HepG2 (cell line): ENCODE measurements around the gene NT5C1A. TPM values are rescaled to one million over a fixed set of nuclear protein-coding genes. Genes with fewer than 3 reads are reported as not detected.

Source experiments
- ATAC-seq: fragments of 200-7000 bp; cut with Tn5 transposase; 3 replicates; pipeline ENCODE4 v1.9.1; 2020; ENCODE audit warnings: mild to moderate bottlenecking, moderate library complexity
- BruUV-seq: library from RNA; stranded (reverse); fragments of 400-500 nt; replicated peaks from 2 replicates; lab custom pipeline; 2021; lab: Mats Ljungman, UMichigan
- CTCF ChIA-PET: fragments of 300-600 bp; formaldehyde crosslinking; extraction: SDS; loops from one replicate; lab custom pipeline; 2021; ENCODE audit warnings: low total read pairs, inconsistent platforms, low intra/inter-chr PET ratio; lab: Yijun Ruan, JAX
- POLR2A ChIA-PET: fragments of 350-600 bp; sonication (Branson Sonifier 250); formaldehyde crosslinking; loops from one replicate; lab custom pipeline; 2020; ENCODE audit warnings: antibody characterized with exemption, inconsistent platforms; lab: Yijun Ruan, JAX
- DNase-seq: peaks from one replicate; pipeline ENCODE4 v3.0.0-alpha.2; 2015; ENCODE audit warnings: low spot score
- FAIRE-seq: peaks from 3 replicates; lab custom pipeline; 2011; peaks lifted over from hg19 to GRCh38; lab: Jason Lieb, UNC
- H2AFZ ChIP-seq: one replicate; pipeline ENCODE4 v1.6.1; 2011; ENCODE audit warnings: low read length, inconsistent platforms
- H3K27ac ChIP-seq: fragments of 300-600 bp; 3 replicates; pipeline ENCODE4 v1.8.0; 2011; ENCODE audit warnings: mixed run types, mild to moderate bottlenecking, mixed read lengths, low read length, inconsistent platforms; ENCODE audit not compliant: insufficient read depth; ENCODE audit errors: extremely low read length
- H3K27me3 ChIP-seq, 2 experiments: fragments of 200-600 bp in 1 of 2; 2 replicates in 1 of 2; 3 replicates in 1 of 2; pipeline versions ENCODE4 v1.6.0 to v1.8.0; 2011; ENCODE audit warnings: low read length in 2 of 2, mild to moderate bottlenecking in 2 of 2, moderate library complexity in 2 of 2, inconsistent platforms in 1 of 2; ENCODE audit not compliant: insufficient read depth in 2 of 2, control insufficient read depth in 1 of 2
- H3K36me3 ChIP-seq, 2 experiments: fragments of 200-600 bp in 1 of 2; replicated peaks in 1 of 2; 2 replicates in 1 of 2; 3 replicates in 1 of 2; pipeline versions ENCODE4 v1.5.1 to v1.8.0; 2011; ENCODE audit warnings: low read length in 2 of 2, inconsistent platforms in 1 of 2; ENCODE audit not compliant: insufficient read depth in 2 of 2, control insufficient read depth in 1 of 2
- H3K4me1 ChIP-seq: 2 replicates; pipeline ENCODE4 v1.5.1; 2012; ENCODE audit warnings: low read length, inconsistent platforms; ENCODE audit not compliant: insufficient read depth
- H3K4me2 ChIP-seq: 2 replicates; pipeline ENCODE4 v1.6.0; 2011; ENCODE audit warnings: low read depth, low read length, inconsistent platforms
- H3K4me3 ChIP-seq, 3 experiments: fragments of 200-600 bp in 1 of 3; sonication (generic), shearing (Covaris generic) in 1 of 3; replicated peaks in 1 of 3; 2 replicates each; pipeline ENCODE4 v1.5.1; 2011 to 2016; ENCODE audit warnings: low read length in 3 of 3, inconsistent platforms in 2 of 3, low read depth in 2 of 3, mild to moderate bottlenecking in 2 of 3, control low read depth in 1 of 3, mixed read lengths in 1 of 3; ENCODE audit not compliant: insufficient read depth in 1 of 3
- H3K79me2 ChIP-seq: one replicate; pipeline ENCODE4 v1.6.1; 2011; ENCODE audit warnings: low read length, inconsistent platforms; ENCODE audit not compliant: insufficient read depth
- H3K9ac ChIP-seq: 2 replicates; pipeline ENCODE4 v1.6.0; 2011; ENCODE audit warnings: mild to moderate bottlenecking, low read depth, low read length, inconsistent platforms; ENCODE audit not compliant: insufficient read depth
- H3K9me3 ChIP-seq: 2 replicates; pipeline ENCODE4 v1.5.1; 2012; ENCODE audit warnings: mild to moderate bottlenecking, low read length
- H4K20me1 ChIP-seq: 2 replicates; pipeline ENCODE4 v1.6.0; 2011; ENCODE audit warnings: inconsistent platforms, mild to moderate bottlenecking, low read length, moderate library complexity; ENCODE audit not compliant: insufficient read depth
- ETV5 ChIP-seq: IDR thresholded peaks from 2 replicates; pipeline ENCODE4 v1.6.1; 2018; ENCODE audit warnings: missing biosample characterization, missing genetic modification reagents, inconsistent platforms, borderline replicate concordance
- HOXA5 ChIP-seq: sonication (generic); formaldehyde crosslinking; IDR thresholded peaks from 2 replicates; pipeline ENCODE4 v1.4.0; 2020; ENCODE audit warnings: missing genetic modification reagents
- JUNB ChIP-seq: sonication (generic); formaldehyde crosslinking; IDR thresholded peaks from 2 replicates; pipeline ENCODE4 v1.8.0; 2022; ENCODE audit warnings: missing genetic modification reagents, mild to moderate bottlenecking, borderline replicate concordance
- MTF2 ChIP-seq: sonication (generic); formaldehyde crosslinking; IDR thresholded peaks from 2 replicates; pipeline ENCODE4 v1.5.0; 2020; ENCODE audit warnings: missing genetic modification reagents, borderline replicate concordance
- POGZ ChIP-seq: sonication (generic); formaldehyde crosslinking; IDR thresholded peaks from 2 replicates; pipeline ENCODE4 v1.4.0; 2020; ENCODE audit warnings: mild to moderate bottlenecking, missing genetic modification reagents
- RBM22 ChIP-seq: fragments of 200-400 bp; formaldehyde crosslinking; optimal IDR thresholded peaks from 2 replicates; pipeline ENCODE3; 2017; ENCODE audit warnings: mild to moderate bottlenecking, low read length, moderate library complexity
- SMC3 ChIP-seq: IDR thresholded peaks from 2 replicates; pipeline ENCODE4 v1.6.1; 2011; ENCODE audit warnings: low read length, improper control_type of control experiment
- TEAD3 ChIP-seq: optimal IDR thresholded peaks from 2 replicates; pipeline ENCODE3; 2016; ENCODE audit warnings: borderline replicate concordance
- ZNF720 ChIP-seq: sonication (generic); formaldehyde crosslinking; IDR thresholded peaks from 2 replicates; pipeline ENCODE4 v1.4.0; 2020; ENCODE audit warnings: missing genetic modification reagents
- ZNF740 ChIP-seq: sonication (generic); formaldehyde crosslinking; IDR thresholded peaks from 2 replicates; pipeline ENCODE4 v1.4.0; 2020; ENCODE audit warnings: missing genetic modification reagents
- ZNF777 ChIP-seq: sonication (generic); formaldehyde crosslinking; IDR thresholded peaks from 2 replicates; pipeline ENCODE4 v1.4.0; 2020; ENCODE audit warnings: missing genetic modification reagents
- ZNF839 ChIP-seq: sonication (generic); formaldehyde crosslinking; IDR thresholded peaks from 2 replicates; pipeline ENCODE4 v1.4.0; 2020; ENCODE audit warnings: missing genetic modification reagents, mild to moderate bottlenecking, borderline replicate concordance
- WGBS: methylation state at CpG from one replicate; pipeline ENCODE4 v1.1.6; 2017; ENCODE audit warnings: low lambda C conversion rate; 5-methylcytosine and 5-hydroxymethylcytosine counted together
- in situ Hi-C: cut with HindIII; loops from 2 replicates; pipeline ENCODE4 v1.10.0; 2017; ENCODE audit warnings: low pct_unique_long_range_greater_than_20kb; ENCODE audit not compliant: extremely low pct_ligation_motif_present
- intact Hi-C: fragments of 100-400 bp; cut with micrococcal nuclease; formaldehyde crosslinking; loops from one replicate; pipeline ENCODE4 v1.10.0; 2022; ENCODE audit not compliant: unreplicated experiment
- polyA plus RNA-seq, 8 experiments: library from polyadenylated mRNA; depleted of rRNA in 3 of 8; stranded (reverse) in 7 of 8; unstranded in 1 of 8; fragments of >200 nt; fragmentation: Illumina TruSeq in 4 of 8; extraction: Trizol in 4 of 8; gene quantifications; 2 replicates each; pipeline versions ENCODE4 v1.2.1 to v1.2.3, GENCODE V29; 2011 to 2016; ENCODE audit warnings: low read depth in 4 of 8, missing spikeins in 1 of 8, mixed read lengths in 1 of 8; ENCODE audit not compliant: insufficient read depth in 1 of 8
- total RNA-seq, 5 experiments: library from RNA; depleted of rRNA; stranded (reverse); fragments of >200 nt; fragmentation: Illumina TruSeq; extraction: Trizol; gene quantifications; 2 replicates each; pipeline ENCODE4 v1.2.3, GENCODE V29; 2016; ENCODE audit warnings: low read depth in 1 of 5
- TF ChIP-seq, protein P1 (sequence below): sonication (generic); formaldehyde crosslinking; conservative IDR thresholded peaks from 2 replicates; pipeline ENCODE4 v1.4.0; 2020; ENCODE audit warnings: mild to moderate bottlenecking, missing genetic modification reagents, moderate library complexity
- TF ChIP-seq, protein P2 (sequence below): IDR thresholded peaks from 2 replicates; pipeline ENCODE4 v1.6.1; 2016

NT5C1A gene
- total and polyA plus RNA-seq, 2 of the 13 experiments (the other 11 are each of a cell fraction or from before 2014, with no cell fraction given), result not detected

DNA sequence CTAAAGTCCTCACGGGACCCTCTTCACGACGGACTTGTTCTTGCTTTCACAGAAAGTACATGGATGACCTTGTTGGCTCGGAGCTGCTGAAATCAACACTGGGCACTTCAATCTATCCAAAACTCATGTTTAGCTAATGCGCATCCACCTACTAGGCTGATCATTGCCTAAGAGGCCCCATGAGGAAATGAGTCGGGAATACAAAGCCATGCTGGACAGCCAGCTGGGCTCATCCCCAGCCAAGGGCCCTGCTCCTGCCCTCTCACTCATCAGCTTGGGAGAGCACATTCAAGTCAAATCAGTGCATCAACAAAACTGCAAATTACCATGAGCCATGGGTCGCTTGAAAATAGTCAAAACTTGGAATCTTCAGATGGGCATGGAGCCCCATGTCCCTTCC, 17.6 kb downstream of the NT5C1A start:
- Histone ChIP-seq H2AFZ (no peak overlapping the region), H3K27me3 (peaks cover 3 to 46% of the 10 kb centered on the region in 2 experiments; a peak in 4 of 5 replicates), H3K9me3 (no peaks in the 10 kb centered on the region), H3K9ac (no peak overlapping the region), H3K4me3 (no peak overlapping the region), H4K20me1 (no peaks in the 10 kb centered on the region), H3K79me2 (no peaks in the 10 kb centered on the region), H3K27ac (no peak overlapping the region), H3K4me1 (no peaks in the 10 kb centered on the region), H3K4me2 (no peak overlapping the region), H3K36me3 (no peaks in the 10 kb centered on the region)
- in situ Hi-C loops, result loop anchor here (5.0 kb wide), 1 partner anchor 47 kb away; no protein-coding TSS in a partner anchor
- no peak for TF ChIP-seq ZNF777 (CRISPR knock-in tag)
- no peak for TF ChIP-seq RBM22
- no peak for TF ChIP-seq POGZ (CRISPR knock-in tag)
- TF ChIP-seq TEAD3 (CRISPR knock-in tag), result no peak
- TF ChIP-seq JUNB (CRISPR knock-in tag), result no peak
- TF ChIP-seq HOXA5 (CRISPR knock-in tag), result no peak
- no peak for TF ChIP-seq ETV5 (CRISPR knock-in tag)
- no peak for TF ChIP-seq ZNF839 (CRISPR knock-in tag)
- ChIA-PET CTCF (interaction anchor here (0.7 to 1.9 kb wide), 2 partner anchors 15 to 48 kb away, joined by 3 to 24 read pairs; partner anchors contain the start of gene HEYL), POLR2A (no interaction called here)
- no TSS peak for BruUV-seq
- no peak for ATAC-seq
- intact Hi-C loops, result no loop called here
- no peak for FAIRE-seq
- 54% methylated on average over 6 of the region's 7 CpGs for WGBS
- no peak for DNase-seq

- Histone ChIP-seq H3K4me2 (no peak overlapping the region), H3K4me3 (no peak overlapping the region), H3K79me2 (no peaks in the 10 kb centered on the region), H2AFZ (no peak overlapping the region), H3K36me3 (no peaks in the 10 kb centered on the region), H3K9me3 (no peaks in the 10 kb centered on the region), H4K20me1 (no peaks in the 10 kb centered on the region), H3K9ac (no peak overlapping the region), H3K27ac (no peak overlapping the region), H3K27me3 (peaks cover 3 to 40% of the 10 kb centered on the region in 2 experiments; a peak in 4 of 5 replicates), H3K4me1 (no peaks in the 10 kb centered on the region)
- intact Hi-C loops, result loop anchor here (1.0 kb wide), 1 partner anchor 47 kb away; no protein-coding TSS in a partner anchor
- CTCF ChIA-PET, result interaction anchor here (0.7 to 1.9 kb wide), 3 partner anchors 14 to 48 kb away, joined by 3 to 24 read pairs (median 3); partner anchors contain the start of gene HEYL
- BruUV-seq, result no TSS peak
- FAIRE-seq (peak; percentile 87), DNase-seq (peak; percentile 44), ATAC-seq (peak; percentile 74)
- 11% methylated on average over 7 of the region's 8 CpGs for WGBS
- in situ Hi-C loops, result loop anchor here (5.0 kb wide), 1 partner anchor 46 kb away; no protein-coding TSS in a partner anchor
- POLR2A ChIA-PET, result no interaction called here
- TF ChIP-seq SMC3 (peak; percentile 76), ZNF740 (CRISPR knock-in tag) (no peak), ZNF720 (CRISPR knock-in tag) (no peak), MTF2 (CRISPR knock-in tag) (no peak)
- TF ChIP-seq, protein P1, sequence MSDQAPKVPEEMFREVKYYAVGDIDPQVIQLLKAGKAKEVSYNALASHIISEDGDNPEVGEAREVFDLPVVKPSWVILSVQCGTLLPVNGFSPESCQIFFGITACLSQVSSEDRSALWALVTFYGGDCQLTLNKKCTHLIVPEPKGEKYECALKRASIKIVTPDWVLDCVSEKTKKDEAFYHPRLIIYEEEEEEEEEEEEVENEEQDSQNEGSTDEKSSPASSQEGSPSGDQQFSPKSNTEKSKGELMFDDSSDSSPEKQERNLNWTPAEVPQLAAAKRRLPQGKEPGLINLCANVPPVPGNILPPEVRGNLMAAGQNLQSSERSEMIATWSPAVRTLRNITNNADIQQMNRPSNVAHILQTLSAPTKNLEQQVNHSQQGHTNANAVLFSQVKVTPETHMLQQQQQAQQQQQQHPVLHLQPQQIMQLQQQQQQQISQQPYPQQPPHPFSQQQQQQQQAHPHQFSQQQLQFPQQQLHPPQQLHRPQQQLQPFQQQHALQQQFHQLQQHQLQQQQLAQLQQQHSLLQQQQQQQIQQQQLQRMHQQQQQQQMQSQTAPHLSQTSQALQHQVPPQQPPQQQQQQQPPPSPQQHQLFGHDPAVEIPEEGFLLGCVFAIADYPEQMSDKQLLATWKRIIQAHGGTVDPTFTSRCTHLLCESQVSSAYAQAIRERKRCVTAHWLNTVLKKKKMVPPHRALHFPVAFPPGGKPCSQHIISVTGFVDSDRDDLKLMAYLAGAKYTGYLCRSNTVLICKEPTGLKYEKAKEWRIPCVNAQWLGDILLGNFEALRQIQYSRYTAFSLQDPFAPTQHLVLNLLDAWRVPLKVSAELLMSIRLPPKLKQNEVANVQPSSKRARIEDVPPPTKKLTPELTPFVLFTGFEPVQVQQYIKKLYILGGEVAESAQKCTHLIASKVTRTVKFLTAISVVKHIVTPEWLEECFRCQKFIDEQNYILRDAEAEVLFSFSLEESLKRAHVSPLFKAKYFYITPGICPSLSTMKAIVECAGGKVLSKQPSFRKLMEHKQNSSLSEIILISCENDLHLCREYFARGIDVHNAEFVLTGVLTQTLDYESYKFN (CRISPR knock-in tag), result no peak
- TF ChIP-seq, protein P2, sequence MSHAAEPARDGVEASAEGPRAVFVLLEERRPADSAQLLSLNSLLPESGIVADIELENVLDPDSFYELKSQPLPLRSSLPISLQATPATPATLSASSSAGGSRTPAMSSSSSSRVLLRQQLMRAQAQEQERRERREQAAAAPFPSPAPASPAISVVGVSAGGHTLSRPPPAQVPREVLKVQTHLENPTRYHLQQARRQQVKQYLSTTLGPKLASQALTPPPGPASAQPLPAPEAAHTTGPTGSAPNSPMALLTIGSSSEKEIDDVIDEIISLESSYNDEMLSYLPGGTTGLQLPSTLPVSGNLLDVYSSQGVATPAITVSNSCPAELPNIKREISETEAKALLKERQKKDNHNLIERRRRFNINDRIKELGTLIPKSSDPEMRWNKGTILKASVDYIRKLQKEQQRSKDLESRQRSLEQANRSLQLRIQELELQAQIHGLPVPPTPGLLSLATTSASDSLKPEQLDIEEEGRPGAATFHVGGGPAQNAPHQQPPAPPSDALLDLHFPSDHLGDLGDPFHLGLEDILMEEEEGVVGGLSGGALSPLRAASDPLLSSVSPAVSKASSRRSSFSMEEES (CRISPR knock-in tag), result 0 out of 2 replicates have a peak, but pooled peaks have one; percentile 34
Observed at GRCh38 chr1:39653546-39654031, 18.3 kb downstream of the NT5C1A start.
